Activated CD8-positive, alpha-beta memory T cell treated with anti-CD3 and anti-CD28 coated beads for 36 hours (primary cell): ENCODE results near the gene DRC7. TPM values are rescaled to one million over a fixed set of nuclear protein-coding genes. Genes with fewer than 3 reads are reported as not detected.
"Not testable (repeated sequence)": the region's sequence is repeated elsewhere in the genome, so short reads cannot be mapped to it uniquely, and the experiment has no call there.

ENCODE experiments used
- CTCF ChIA-PET: fragments of 350-600 bp; sonication (Branson Sonifier 250); formaldehyde crosslinking; loops from one replicate; lab custom pipeline; 2021; ENCODE audit warnings: antibody characterized with exemption; lab: Charles Lee
- POLR2A ChIA-PET: fragments of 350-600 bp; sonication (Branson Sonifier 250); formaldehyde crosslinking; loops from one replicate; lab custom pipeline; 2021; ENCODE audit warnings: antibody characterized with exemption; lab: Charles Lee
- total RNA-seq, 2 experiments: library from RNA; stranded (reverse); gene quantifications; one replicate each; pipeline ENCODE4 v1.2.3, GENCODE V29; 2021

The DRC7 gene
- total RNA-seq, 2 experiments from 2014 or later, result not detected

DNA sequence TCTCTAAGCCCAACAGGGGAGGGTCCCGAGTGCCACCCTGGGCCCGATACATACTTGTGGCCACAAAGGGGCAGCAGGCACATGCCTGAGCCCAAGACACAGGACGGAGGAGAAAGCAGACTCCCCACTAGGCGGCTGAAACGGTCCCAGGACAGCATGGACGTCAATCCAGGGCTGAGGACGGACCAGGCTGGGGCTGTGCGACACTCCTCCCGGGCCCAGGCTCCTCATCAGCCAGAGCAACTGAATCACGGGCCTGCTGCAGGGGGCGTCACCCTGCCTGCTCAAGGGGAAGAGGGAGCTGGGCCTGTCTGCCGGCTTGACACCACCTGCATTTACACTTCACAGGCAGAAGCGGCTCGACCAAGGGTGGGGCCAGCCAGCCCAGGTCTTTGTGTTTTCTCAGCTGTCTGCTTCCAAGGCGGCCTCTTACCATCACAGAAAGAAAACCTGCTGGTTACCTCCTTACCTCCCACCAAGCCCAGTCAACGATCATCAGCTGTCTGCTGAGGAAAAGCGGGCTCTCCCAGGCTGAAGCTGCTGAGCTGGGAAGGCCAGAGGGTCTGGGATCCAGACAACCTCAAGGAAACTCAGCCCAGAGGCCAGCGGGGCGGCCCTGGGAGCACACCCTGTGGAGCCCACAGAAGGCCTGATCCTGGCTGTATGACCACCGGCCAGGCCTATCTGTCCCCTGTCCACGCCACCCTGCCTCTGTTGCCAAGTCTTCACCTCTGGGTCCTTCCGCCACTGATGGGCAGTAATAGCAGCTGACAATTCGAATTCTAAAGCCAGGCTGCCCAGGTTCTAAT, 81.3 kb downstream of the DRC7 start:
- POLR2A ChIA-PET, result no interaction called here

DNA sequence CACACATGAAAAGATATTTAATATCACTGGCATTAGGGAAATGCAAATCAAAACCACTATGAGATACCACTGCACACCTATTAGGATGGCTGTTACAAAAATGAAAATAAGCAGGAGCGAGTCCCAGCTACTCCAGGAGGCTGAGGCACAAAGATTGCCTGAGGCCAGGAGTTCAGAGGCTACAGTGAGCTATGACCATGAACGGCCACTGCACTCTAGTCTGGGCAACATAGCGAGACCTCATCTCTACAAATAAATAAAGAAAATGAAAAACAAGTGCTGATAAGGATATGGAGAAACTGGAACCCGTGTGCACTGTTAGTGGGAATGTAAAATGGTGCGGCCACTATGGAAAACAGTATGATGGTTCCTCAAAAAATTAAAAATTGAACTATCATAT, 84.1 kb downstream of the DRC7 start:
- ChIA-PET POLR2A (no interaction called here), CTCF (no interaction called here)

More for the DNA sequence above, 81.3 kb downstream of the DRC7 start:
- CTCF ChIA-PET, result interaction anchor here (1.3 kb wide), 1 partner anchor 24 kb away, joined by 3 read pairs; no protein-coding TSS in a partner anchor

DNA sequence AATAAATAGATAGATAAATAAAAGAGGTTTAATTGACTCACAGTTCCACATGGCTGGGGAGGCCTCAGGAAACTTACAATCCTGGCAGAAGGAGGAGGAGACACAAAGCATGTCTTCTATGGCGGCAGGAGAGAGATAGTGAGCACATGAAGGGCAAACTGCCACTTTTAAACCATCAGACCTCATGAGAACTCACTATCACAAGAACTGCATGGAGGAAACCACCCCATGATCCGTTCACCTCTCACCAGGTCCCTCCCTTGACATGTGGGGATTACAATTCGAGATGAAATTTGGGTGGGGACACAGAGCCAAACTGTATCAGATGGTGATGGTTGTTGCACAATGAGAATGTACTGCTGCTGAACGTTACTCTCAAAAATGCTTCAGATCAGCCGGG, 85.2 kb downstream of the DRC7 start:
- CTCF ChIA-PET, POLR2A ChIA-PET: not testable (repeated sequence)

DNA sequence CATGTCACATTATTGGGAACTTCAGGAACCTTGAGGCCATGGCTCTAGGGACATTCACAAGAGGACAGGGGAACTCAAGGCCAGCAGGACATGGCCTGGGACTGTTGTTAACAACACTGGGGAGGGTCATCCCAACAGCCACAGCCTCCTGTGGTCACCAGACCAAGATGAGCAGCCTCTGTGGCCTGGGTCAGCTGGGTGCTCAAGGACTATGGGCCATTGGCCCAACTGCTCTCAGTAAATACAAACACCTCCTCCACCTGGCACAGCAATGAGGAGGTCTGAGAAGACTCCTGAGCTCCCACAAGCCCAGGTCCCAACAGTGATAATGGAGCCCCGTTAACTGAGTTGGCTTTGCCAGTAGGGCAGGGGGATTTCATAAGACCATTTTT, 86.7 kb downstream of the DRC7 start:
- ChIA-PET CTCF (no interaction called here), POLR2A (no interaction called here)

Other genes starting within 250 kb of the DRC7 start
- 10 to 100 TPM; 71.6 to 74.0 TPM for gene CIAPIN1, start 247.4 kb upstream of the DRC7 start, total RNA-seq
- gene COQ9, start 247.3 kb upstream of the DRC7 start, total RNA-seq, result 10 to 100 TPM; 47.4 to 56.3 TPM
- 10 to 100 TPM; 81.8 to 85.5 TPM for gene POLR2C, start 232.1 kb upstream of the DRC7 start, total RNA-seq
- gene DOK4, start 208.3 kb upstream of the DRC7 start, total RNA-seq, result 1 to 10 TPM; 4.9 to 5.8 TPM
- 10 to 100 TPM; 17.2 to 18.5 TPM for gene CCDC102A, start 158.2 kb upstream of the DRC7 start, total RNA-seq
- 10 to 100 TPM; 29.1 to 30.6 TPM for gene ADGRG5, start 152.2 kb upstream of the DRC7 start, total RNA-seq
- 10 to 100 TPM; 21.0 to 23.0 TPM for gene ADGRG1, start 66.2 kb upstream of the DRC7 start, total RNA-seq
- gene ADGRG3, start 26.5 kb upstream of the DRC7 start, total RNA-seq, result not detected
- gene KATNB1, start 41.0 kb downstream of the DRC7 start, total RNA-seq, result 10 to 100 TPM; 58.6 to 64.3 TPM
- gene KIFC3, start 107.7 kb downstream of the DRC7 start, total RNA-seq, result 1 to 10 TPM; 3.0 to 3.1 TPM